Caco-2 (cell line): ENCODE data around the gene SP6. TPM values are rescaled to one million over a fixed set of nuclear protein-coding genes. Genes with fewer than 3 reads are reported as not detected.

Source experiments
- BruUV-seq: library from RNA; stranded (reverse); fragments of 400-500 nt; replicated peaks from 2 replicates; lab custom pipeline; 2021; lab: Mats Ljungman, UMichigan
- CTCF ChIA-PET: fragments of 300-600 bp; sonication (Branson Sonifier 250); formaldehyde crosslinking; loops from one replicate; lab custom pipeline; 2022; ENCODE audit warnings: antibody characterized with exemption; lab: Charles Lee
- POLR2A ChIA-PET: fragments of 300-600 bp; sonication (Branson Sonifier 250); formaldehyde crosslinking; loops from one replicate; lab custom pipeline; 2022; ENCODE audit warnings: antibody characterized with exemption; lab: Charles Lee
- DNase-seq, 2 experiments: peaks; one replicate each; pipeline versions ENCODE4 v3.0.0 to v3.0.0-alpha.2; 2020 to 2022
- H3K27me3 ChIP-seq: replicated peaks from 2 replicates; pipeline ENCODE4 v1.6.0; 2011; ENCODE audit warnings: low read length; ENCODE audit not compliant: control insufficient read depth, insufficient read depth
- H3K36me3 ChIP-seq: 2 replicates; pipeline ENCODE4 v1.5.1; 2011; ENCODE audit warnings: low read length; ENCODE audit not compliant: control insufficient read depth, insufficient read depth
- H3K4me1 ChIP-seq: fragments of 250-450 bp; sonication (Bioruptor Pico); 2 replicates; pipeline ENCODE4 v1.5.1; 2020; ENCODE audit warnings: mild to moderate bottlenecking
- H3K4me3 ChIP-seq: 2 replicates; pipeline ENCODE4 v1.5.1; 2011; ENCODE audit warnings: low read depth, mild to moderate bottlenecking, control low read depth, low read length
- H3K9me3 ChIP-seq: fragments of 250-450 bp; sonication (Bioruptor Pico); 2 replicates; pipeline ENCODE4 v1.5.1; 2020; ENCODE audit warnings: mild to moderate bottlenecking, moderate library complexity
- H3K27ac Mint-ChIP-seq: one replicate; pipeline ENCODE4 v1.8.0; 2022; ENCODE audit warnings: mixed read lengths; ENCODE audit not compliant: unreplicated experiment
- H3K27me3 Mint-ChIP-seq: one replicate; pipeline ENCODE4 v1.8.0; 2022; ENCODE audit warnings: mixed read lengths; ENCODE audit not compliant: insufficient read depth, unreplicated experiment
- H3K36me3 Mint-ChIP-seq: one replicate; pipeline ENCODE4 v1.8.0; 2022; ENCODE audit warnings: mild to moderate bottlenecking, mixed read lengths; ENCODE audit not compliant: insufficient read depth, unreplicated experiment
- H3K4me1 Mint-ChIP-seq: one replicate; pipeline ENCODE4 v1.8.0; 2022; ENCODE audit warnings: low read depth, mixed read lengths; ENCODE audit not compliant: unreplicated experiment
- H3K4me3 Mint-ChIP-seq: one replicate; pipeline ENCODE4 v1.8.0; 2022; ENCODE audit warnings: mild to moderate bottlenecking, moderate library complexity, mixed read lengths; ENCODE audit not compliant: unreplicated experiment
- H3K9me3 Mint-ChIP-seq: one replicate; pipeline ENCODE4 v1.8.0; 2022; ENCODE audit warnings: mixed read lengths; ENCODE audit not compliant: unreplicated experiment
- intact Hi-C: fragments of 100-400 bp; cut with micrococcal nuclease; formaldehyde crosslinking; loops from one replicate; pipeline ENCODE4 v1.10.0; 2022; ENCODE audit not compliant: unreplicated experiment
- total RNA-seq: library from RNA; stranded (reverse); gene quantifications from 2 replicates; pipeline ENCODE4 v1.2.3, GENCODE V29; 2022
- TF ChIP-seq, protein P1 (sequence below), 2 experiments: fragments of 200-600 bp in 1 of 2; IDR thresholded peaks; 1 replicate in 1 of 2; 2 replicates in 1 of 2; pipeline versions ENCODE4 v1.5.1 to v1.8.0; 2011 to 2022; ENCODE audit warnings: antibody characterized with exemption in 1 of 2, control low read depth in 1 of 2, inconsistent platforms in 1 of 2, low read depth in 1 of 2, low read length in 1 of 2, mild to moderate bottlenecking in 1 of 2, moderate library complexity in 1 of 2; ENCODE audit not compliant: insufficient read depth in 1 of 2, severe bottlenecking in 1 of 2, unreplicated experiment in 1 of 2

The SP6 gene
- total RNA-seq, 1 experiment from 2014 or later, result 25.0 TPM

DNA sequence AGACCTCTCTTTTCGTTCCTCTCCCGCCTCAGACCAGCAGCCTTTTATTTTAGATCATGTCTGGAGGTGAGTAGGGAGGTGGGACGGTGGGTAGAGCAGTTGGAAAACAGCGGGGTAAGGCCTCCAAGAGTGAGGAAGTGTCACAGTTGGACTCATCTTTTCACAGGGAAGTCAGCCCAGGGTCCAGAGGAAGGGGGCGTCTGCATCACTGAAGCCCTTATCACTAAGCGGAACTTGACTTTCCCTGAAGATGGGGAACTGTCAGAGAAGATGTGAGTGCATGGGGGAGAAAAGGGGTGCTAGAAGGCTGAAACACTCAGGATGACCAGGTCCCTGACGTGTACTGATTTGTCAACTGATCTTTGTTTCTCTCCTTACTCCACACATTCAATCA lies 19.0 kb downstream of the SP6 start:
- Histone ChIP-seq H3K27me3 (no peaks in the 10 kb centered on the region), H3K4me3 (peak overlapping the region; percentile 54), H3K36me3 (peaks cover 6% of the 10 kb centered on the region; the same call in 1 of the 2 replicates), H3K4me1 (peaks cover 9% of the 10 kb centered on the region), H3K9me3 (no peaks in the 10 kb centered on the region)
- TSS peak; percentile 38 for BruUV-seq
- H3K4me3 Mint-ChIP-seq, result peak overlapping the region; percentile 89
- CTCF ChIA-PET, result interaction anchor here (0.6 to 2.7 kb wide), 29 partner anchors 9 to 1061 kb away, joined by 3 to 36 read pairs (median 7); partner anchors contain the start of genes ATP5MC1, CDK5RAP3, KPNB1 and NFE2L1
- H3K4me1 Mint-ChIP-seq, result peaks cover 16% of the 10 kb centered on the region
- no peaks in the 10 kb centered on the region for H3K9me3 Mint-ChIP-seq
- peak in 1 of 2 experiments; percentile 47 for DNase-seq
- peaks cover 34% of the 10 kb centered on the region for H3K36me3 Mint-ChIP-seq
- intact Hi-C loops, result loop anchor here (1.0 to 10.0 kb wide), 5 partner anchors 9 to 273 kb away; partner anchors contain the start of genes CBX1, OSBPL7, SCRN2 and SNX11
- peak overlapping the region; percentile 84 for H3K27ac Mint-ChIP-seq
- H3K27me3 Mint-ChIP-seq, result no peaks in the 10 kb centered on the region
- POLR2A ChIA-PET, result interaction anchor here (0.5 to 2.3 kb wide), 25 partner anchors 9 to 724 kb away, joined by 3 to 32 read pairs (median 5); partner anchors contain the start of genes CDK5RAP3, KPNB1, NFE2L1 and OSBPL7
- TF ChIP-seq, protein P1, sequence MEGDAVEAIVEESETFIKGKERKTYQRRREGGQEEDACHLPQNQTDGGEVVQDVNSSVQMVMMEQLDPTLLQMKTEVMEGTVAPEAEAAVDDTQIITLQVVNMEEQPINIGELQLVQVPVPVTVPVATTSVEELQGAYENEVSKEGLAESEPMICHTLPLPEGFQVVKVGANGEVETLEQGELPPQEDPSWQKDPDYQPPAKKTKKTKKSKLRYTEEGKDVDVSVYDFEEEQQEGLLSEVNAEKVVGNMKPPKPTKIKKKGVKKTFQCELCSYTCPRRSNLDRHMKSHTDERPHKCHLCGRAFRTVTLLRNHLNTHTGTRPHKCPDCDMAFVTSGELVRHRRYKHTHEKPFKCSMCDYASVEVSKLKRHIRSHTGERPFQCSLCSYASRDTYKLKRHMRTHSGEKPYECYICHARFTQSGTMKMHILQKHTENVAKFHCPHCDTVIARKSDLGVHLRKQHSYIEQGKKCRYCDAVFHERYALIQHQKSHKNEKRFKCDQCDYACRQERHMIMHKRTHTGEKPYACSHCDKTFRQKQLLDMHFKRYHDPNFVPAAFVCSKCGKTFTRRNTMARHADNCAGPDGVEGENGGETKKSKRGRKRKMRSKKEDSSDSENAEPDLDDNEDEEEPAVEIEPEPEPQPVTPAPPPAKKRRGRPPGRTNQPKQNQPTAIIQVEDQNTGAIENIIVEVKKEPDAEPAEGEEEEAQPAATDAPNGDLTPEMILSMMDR (IDR thresholded peaks at IDR 0.05; ENCODE audit: insufficient read depth in 1 of 2, low read depth in 1 of 2, low read length in 1 of 2, severe bottlenecking in 1 of 2, unreplicated experiment in 1 of 2), result no peak

DNA sequence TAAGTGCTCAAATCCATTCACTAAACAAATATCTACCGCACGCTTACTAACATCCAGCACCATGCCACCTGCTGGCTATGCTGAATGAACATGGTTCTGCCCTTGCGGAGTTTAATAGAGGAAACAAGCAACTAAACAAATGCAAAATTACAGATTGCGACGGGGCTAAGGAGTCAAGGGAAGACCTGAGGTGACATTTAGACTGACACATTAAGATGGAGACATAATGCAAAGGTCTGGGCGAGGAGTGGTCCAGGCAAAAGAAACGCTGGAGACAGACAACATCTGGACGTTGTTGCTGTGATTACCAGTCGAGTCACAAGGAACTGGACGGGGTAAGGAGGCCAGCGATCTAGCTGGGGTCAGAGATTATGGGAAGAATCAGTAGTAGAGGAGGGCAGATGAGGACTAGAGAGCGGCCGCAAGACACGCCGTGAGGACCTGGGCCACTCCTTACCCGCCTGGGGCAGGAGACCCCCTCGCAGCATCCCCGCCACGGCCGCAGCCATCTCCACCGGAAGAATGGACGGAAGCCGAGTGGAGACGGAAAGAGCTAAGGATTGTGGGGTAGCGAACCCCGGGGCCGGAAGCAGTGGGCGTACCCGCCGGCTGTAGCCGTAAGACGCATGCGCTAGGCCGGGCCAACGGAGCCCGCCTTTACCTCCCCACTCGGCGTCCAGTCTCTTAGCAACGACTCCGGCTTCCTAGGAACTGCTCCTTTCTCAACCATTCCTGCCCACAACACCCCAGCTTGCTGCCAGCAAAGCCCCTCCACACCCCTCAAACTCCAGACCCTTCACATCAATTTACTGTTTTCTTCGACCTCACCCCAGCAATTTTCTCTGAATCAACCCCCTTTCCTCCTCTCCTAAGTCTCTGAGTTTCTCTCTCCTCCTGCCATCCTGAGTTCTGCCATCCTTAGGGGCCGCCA lies 19.7 kb downstream of the SP6 start, which contains the start of the genes LRRC46 and MRPL10:
TSS of gene LRRC46 (plus strand) at position 668 of the 931 bp plus-strand sequence. CDS start 320 bp downstream, outside the sequence.
TSS of gene MRPL10 (minus strand) at position 539 of the 931 bp plus-strand sequence. CDS start at position 509, 30 bp downstream.
- H3K4me1 ChIP-seq, result peaks cover 9% of the 10 kb centered on the region
- Mint-ChIP-seq H3K9me3 (no peaks in the 10 kb centered on the region), H3K27me3 (no peaks in the 10 kb centered on the region), H3K27ac (peak within 1 kb of the TSS; percentile 84), H3K4me3 (peak within 1 kb of the TSS; percentile 89), H3K4me1 (peaks cover 16% of the 10 kb centered on the region), H3K36me3 (peaks cover 41% of the 10 kb centered on the region)
- H3K4me3 ChIP-seq, result peak within 1 kb of the TSS; percentile 54
- POLR2A ChIA-PET, result interaction anchor here (0.5 to 2.3 kb wide), 27 partner anchors 9 to 725 kb away, joined by 3 to 32 read pairs (median 5); partner anchors contain the start of genes CDK5RAP3, KPNB1, NFE2L1 and OSBPL7
- H3K36me3 ChIP-seq, result peaks cover 7% of the 10 kb centered on the region
- CTCF ChIA-PET, result interaction anchor here (0.6 to 2.7 kb wide), 31 partner anchors 9 to 1061 kb away, joined by 3 to 36 read pairs (median 7); partner anchors contain the start of genes ATP5MC1, CDK5RAP3, KPNB1 and NFE2L1
- DNase-seq, result peak; percentile 97 to 99
- TSS peak; percentile 84 for BruUV-seq
- no peaks in the 10 kb centered on the region for H3K9me3 ChIP-seq
- intact Hi-C loops, result loop anchor here (1.0 to 10.0 kb wide), 5 partner anchors 10 to 274 kb away; partner anchors contain the start of genes CBX1, OSBPL7, SCRN2 and SNX11
- TF ChIP-seq, protein P1 (IDR thresholded peaks at IDR 0.05; ENCODE audit: insufficient read depth in 1 of 2, low read depth in 1 of 2, low read length in 1 of 2, severe bottlenecking in 1 of 2, unreplicated experiment in 1 of 2), result peak; percentile 54 to 80
- no peaks in the 10 kb centered on the region for H3K27me3 ChIP-seq
